ENCODE measurements around the gene IQCH. TPM values are rescaled to one million over a fixed set of nuclear protein-coding genes. Genes with fewer than 3 reads are reported as not detected.

Gene IQCH
- total and polyA plus RNA-seq, 9 of the 15 experiments (the other 6 are each of a cell fraction or from before 2014, with no cell fraction given), result 1.8 to 3.9 (median 2.7) TPM

GRCh38 chr15:67521029-67521782, 266.6 kb downstream of the IQCH start, which contains the start of gene C15orf61 (continued):
- no peak for TF ChIP-seq CHD4 (IDR thresholded peaks at IDR 0.05; ENCODE audit: insufficient read depth, insufficient replicate concordance, low read depth, low read length, poor library complexity, severe bottlenecking)
- TF ChIP-seq NFRKB (IDR thresholded peaks at IDR 0.05; ENCODE audit: low read depth), result peak; percentile 76
- TF ChIP-seq CTCF (IDR thresholded peaks at IDR 0.05 in 2 of 3, conservative IDR thresholded peaks at IDR 0.05 in 1 of 3; ENCODE audit: insufficient read depth in 2 of 3, low read depth in 1 of 3, low read length in 3 of 3), result peak in 1 of 3 experiments; percentile 16; a peak in 4 of 6 replicates
- peak; percentile 86; the same call in 1 of the 2 replicates for TF ChIP-seq E2F5 (CRISPR knock-in tag; IDR thresholded peaks at IDR 0.05)
- TF ChIP-seq PTBP1 (IDR thresholded peaks at IDR 0.05; ENCODE audit: low read depth, low read length), result no peak
- TF ChIP-seq MNT (conservative IDR thresholded peaks at IDR 0.05), result peak; percentile 89 to 95
- TF ChIP-seq CREB3L1 (IDR thresholded peaks at IDR 0.05; ENCODE audit: borderline replicate concordance, low read depth), result peak; percentile 94
- 0 out of 2 replicates have a peak, but pooled peaks have one; percentile 54 for TF ChIP-seq ZNF76 (CRISPR knock-in tag; IDR thresholded peaks at IDR 0.05; ENCODE audit: borderline replicate concordance)
- no peak for TF ChIP-seq FOXM1 (IDR thresholded peaks at IDR 0.05; ENCODE audit: low read depth)
- TF ChIP-seq FOXM1 (CRISPR knock-in tag; IDR thresholded peaks at IDR 0.05; ENCODE audit: low read depth), result peak; percentile 97
- peak; percentile 97 for TF ChIP-seq L3MBTL2 (IDR thresholded peaks at IDR 0.05)
- peak; percentile 57 to 64; a peak in 1 of 4 replicates for TF ChIP-seq MLLT1 (IDR thresholded peaks at IDR 0.05)
- TF ChIP-seq MAFF (IDR thresholded peaks at IDR 0.05; ENCODE audit: low read length), result no peak
- peak; percentile 86 for TF ChIP-seq ZBTB33 (CRISPR knock-in tag; IDR thresholded peaks at IDR 0.05)

Measured in K562 (cell line).